Stimulated activated memory B cell treated with anti-CD40 and anti-IgM and Interleukin-4, amounts not matched to agents 10 μg/mL and 1 μg/mL and 100 μg/mL, for 72 hours (primary cell): ENCODE data around the gene SGF29.
A peak's percentile ranks its signal among the peaks of the same experiment; 100 is the strongest.
"Not testable (repeated sequence)": the region's sequence is repeated elsewhere in the genome, so short reads cannot be mapped to it uniquely, and the experiment has no call there.

Experiments
- ATAC-seq: fragments of 150-1000 bp; cut with Tn5 transposase; 2 replicates; pipeline ENCODE4 v1.10.0; 2021
- H3K27ac Mint-ChIP-seq: one replicate; pipeline ENCODE4 v1.8.0; 2022; ENCODE audit warnings: mild to moderate bottlenecking, mixed read lengths
- H3K27me3 Mint-ChIP-seq: one replicate; pipeline ENCODE4 v1.8.0; 2022; ENCODE audit warnings: mixed read lengths
- H3K36me3 Mint-ChIP-seq: one replicate; pipeline ENCODE4 v1.8.0; 2022; ENCODE audit warnings: mixed read lengths
- H3K4me1 Mint-ChIP-seq: one replicate; pipeline ENCODE4 v1.8.0; 2022; ENCODE audit warnings: mixed read lengths
- H3K4me3 Mint-ChIP-seq: one replicate; pipeline ENCODE4 v1.8.0; 2022; ENCODE audit warnings: mild to moderate bottlenecking, moderate library complexity, mixed read lengths
- H3K9me3 Mint-ChIP-seq: one replicate; pipeline ENCODE4 v1.8.0; 2022; ENCODE audit warnings: mixed read lengths

Gene SGF29

GRCh38 chr16:28546626-28547025, 7.1 kb upstream of the SGF29 start:
- no peaks in the 10 kb centered on the region for H3K9me3 Mint-ChIP-seq
- H3K4me3 Mint-ChIP-seq = no peak overlapping the region
- no peak overlapping the region for H3K27ac Mint-ChIP-seq
- H3K36me3 Mint-ChIP-seq = no peaks in the 10 kb centered on the region
- ATAC-seq = no peak
- peaks cover 45% of the 10 kb centered on the region for H3K27me3 Mint-ChIP-seq
- peaks cover 11% of the 10 kb centered on the region for H3K4me1 Mint-ChIP-seq

DNA sequence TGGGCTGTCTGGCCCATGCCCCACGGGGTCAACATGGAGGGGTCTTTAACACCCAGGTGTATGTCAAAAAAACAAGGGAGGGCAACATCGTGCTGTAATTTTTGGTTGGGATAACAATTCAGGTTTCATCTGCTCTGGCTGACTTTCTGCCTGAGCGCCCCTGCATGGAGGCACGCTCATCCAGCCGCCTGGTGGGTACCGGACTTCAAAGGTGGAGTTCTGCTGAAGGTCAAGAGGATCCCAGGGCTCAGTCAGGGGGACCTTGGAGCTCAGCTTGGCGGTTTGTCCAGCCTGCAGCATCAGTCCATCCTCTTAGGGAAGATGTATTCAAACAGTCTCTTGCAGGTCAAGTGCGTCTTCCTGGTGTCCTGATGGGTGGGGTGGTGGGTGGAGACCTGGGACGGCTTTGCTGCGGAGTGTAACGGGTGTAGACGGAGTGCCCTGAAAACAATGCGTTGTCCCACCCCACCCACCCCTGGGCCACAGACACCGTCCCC, 5.4 kb upstream of the SGF29 start:
- peaks cover 28% of the 10 kb centered on the region for H3K27me3 Mint-ChIP-seq
- H3K4me3 Mint-ChIP-seq = no peak overlapping the region
- ATAC-seq = no peak
- H3K9me3 Mint-ChIP-seq = no peaks in the 10 kb centered on the region
- no peaks in the 10 kb centered on the region for H3K36me3 Mint-ChIP-seq
- peaks cover under 1% of the 10 kb centered on the region for H3K4me1 Mint-ChIP-seq
- no peak overlapping the region for H3K27ac Mint-ChIP-seq

DNA sequence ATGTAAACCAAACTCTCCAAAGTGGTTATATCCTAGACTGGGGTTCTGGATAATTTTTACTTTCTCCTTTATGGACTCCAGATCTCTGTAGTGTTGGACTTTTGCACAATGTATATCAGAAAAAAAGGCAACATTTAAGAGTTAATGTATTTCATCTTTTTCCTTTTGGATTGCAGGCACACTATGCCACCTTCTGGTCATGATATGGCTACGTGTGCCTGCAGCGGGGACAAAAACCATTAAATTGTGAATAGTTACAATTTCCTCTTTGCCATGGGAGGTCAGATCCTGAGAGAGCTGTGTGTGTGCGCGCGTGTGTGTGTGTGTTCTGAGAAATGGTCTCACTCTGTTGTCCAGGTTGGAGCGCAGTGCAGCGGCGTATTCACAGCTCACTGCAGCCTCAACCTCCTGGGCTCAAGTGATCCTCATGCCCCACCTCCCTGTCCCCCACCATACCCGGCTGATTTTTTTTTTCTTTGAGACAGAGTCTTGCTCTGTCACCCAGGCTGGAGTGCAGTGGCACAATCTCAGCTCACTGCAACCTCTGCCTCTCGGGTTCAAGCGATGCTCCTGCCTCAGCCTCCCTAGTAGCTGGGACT, 4.3 kb upstream of the SGF29 start:
- no peaks in the 10 kb centered on the region for H3K36me3 Mint-ChIP-seq
- peaks cover 2% of the 10 kb centered on the region for H3K4me1 Mint-ChIP-seq
- H3K4me3 Mint-ChIP-seq = no peak overlapping the region
- H3K27ac Mint-ChIP-seq = no peak overlapping the region
- H3K9me3 Mint-ChIP-seq = no peaks in the 10 kb centered on the region
- H3K27me3 Mint-ChIP-seq = peaks cover 24% of the 10 kb centered on the region
- ATAC-seq = no peak

GRCh38 chr16:28554634-28555423, 1.1 kb downstream of the SGF29 start:
- Mint-ChIP-seq H3K27me3 (no peaks in the 10 kb centered on the region), H3K9me3 (no peaks in the 10 kb centered on the region), H3K4me1 (peaks cover 27% of the 10 kb centered on the region), H3K4me3 (peak overlapping the region; percentile 85), H3K36me3 (peaks cover 17% of the 10 kb centered on the region), H3K27ac (peak overlapping the region; percentile 96)
- no peak for ATAC-seq

GRCh38 chr16:28555561-28555960, 1.8 kb downstream of the SGF29 start:
- Mint-ChIP-seq H3K9me3 (no peaks in the 10 kb centered on the region), H3K27me3 (no peaks in the 10 kb centered on the region), H3K4me3 (no peak overlapping the region), H3K27ac (no peak overlapping the region), H3K4me1 (peaks cover 27% of the 10 kb centered on the region), H3K36me3 (peaks cover 17% of the 10 kb centered on the region)
- no peak for ATAC-seq

- H3K4me1 Mint-ChIP-seq = peaks cover 27% of the 10 kb centered on the region
- no peak for ATAC-seq
- peaks cover 17% of the 10 kb centered on the region for H3K36me3 Mint-ChIP-seq
- no peak overlapping the region for H3K4me3 Mint-ChIP-seq
- H3K27ac Mint-ChIP-seq = no peak overlapping the region
- no peaks in the 10 kb centered on the region for H3K9me3 Mint-ChIP-seq
- no peaks in the 10 kb centered on the region for H3K27me3 Mint-ChIP-seq
These were observed 3.2 kb downstream of the SGF29 start for GRCh38 chr16:28556914-28557320.

DNA sequence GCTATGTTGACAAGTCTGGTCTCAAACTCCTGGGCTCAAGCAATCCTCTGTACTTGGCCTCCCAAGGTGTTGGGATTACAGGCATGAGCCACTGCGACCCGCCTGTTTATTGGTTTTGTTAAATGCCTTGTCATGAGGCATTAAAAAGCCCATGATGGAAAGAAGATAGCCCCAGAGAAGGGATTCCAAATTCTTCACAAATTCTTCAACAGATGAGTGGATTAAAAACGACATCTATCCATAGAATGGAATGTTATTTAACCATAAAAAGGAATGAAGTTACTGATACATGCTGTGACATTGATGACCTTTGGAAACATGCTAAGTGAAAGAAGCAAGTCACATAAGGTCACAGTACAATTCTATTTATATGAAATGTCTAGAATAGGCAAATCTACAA, 4.7 kb downstream of the SGF29 start:
- no peak overlapping the region for H3K27ac Mint-ChIP-seq
- H3K4me3 Mint-ChIP-seq = no peak overlapping the region
- H3K4me1 Mint-ChIP-seq = peaks cover 27% of the 10 kb centered on the region
- H3K9me3 Mint-ChIP-seq = no peaks in the 10 kb centered on the region
- no peak for ATAC-seq
- H3K27me3 Mint-ChIP-seq = no peaks in the 10 kb centered on the region
- peaks cover 17% of the 10 kb centered on the region for H3K36me3 Mint-ChIP-seq

GRCh38 chr16:28561557-28562187, 8.0 kb downstream of the SGF29 start:
- H3K27ac Mint-ChIP-seq = no peak overlapping the region
- H3K9me3 Mint-ChIP-seq = peaks cover 3% of the 10 kb centered on the region
- peaks cover 39% of the 10 kb centered on the region for H3K36me3 Mint-ChIP-seq
- no peak overlapping the region for H3K4me3 Mint-ChIP-seq
- ATAC-seq = no peak
- H3K27me3 Mint-ChIP-seq = no peaks in the 10 kb centered on the region
- H3K4me1 Mint-ChIP-seq = peaks cover 19% of the 10 kb centered on the region

- Mint-ChIP-seq H3K4me3 (no peak overlapping the region), H3K36me3 (peaks cover 40% of the 10 kb centered on the region), H3K27ac (no peak overlapping the region), H3K4me1 (peaks cover 14% of the 10 kb centered on the region), H3K9me3 (peaks cover 3% of the 10 kb centered on the region), H3K27me3 (no peaks in the 10 kb centered on the region)
- no peak for ATAC-seq
These were observed 8.5 kb downstream of the SGF29 start for GRCh38 chr16:28562199-28562598.

DNA sequence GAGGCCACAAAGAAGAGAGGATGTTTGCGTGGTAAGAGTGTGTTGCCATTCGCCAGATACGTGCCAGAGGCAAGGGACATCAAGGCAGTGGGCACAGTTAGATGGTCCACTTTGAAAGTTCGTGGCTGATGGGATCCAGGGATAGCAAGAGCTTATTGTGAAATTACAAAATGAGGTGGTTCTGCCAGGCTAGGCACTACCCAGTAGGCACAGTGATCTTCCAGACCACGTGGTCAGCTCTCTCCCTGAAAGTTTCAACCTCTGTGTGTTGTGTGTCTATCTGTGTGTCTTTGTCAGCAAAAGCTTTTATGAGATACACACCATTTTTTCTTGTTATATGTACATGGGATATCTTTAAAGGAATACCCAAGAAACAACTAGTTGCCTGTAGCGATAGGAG, 9.5 kb downstream of the SGF29 start:
- Mint-ChIP-seq H3K4me1 (peaks cover 10% of the 10 kb centered on the region), H3K27me3 (no peaks in the 10 kb centered on the region), H3K36me3 (peaks cover 42% of the 10 kb centered on the region), H3K9me3 (peaks cover 8% of the 10 kb centered on the region), H3K4me3 (no peak overlapping the region), H3K27ac (no peak overlapping the region)
- no peak for ATAC-seq

DNA sequence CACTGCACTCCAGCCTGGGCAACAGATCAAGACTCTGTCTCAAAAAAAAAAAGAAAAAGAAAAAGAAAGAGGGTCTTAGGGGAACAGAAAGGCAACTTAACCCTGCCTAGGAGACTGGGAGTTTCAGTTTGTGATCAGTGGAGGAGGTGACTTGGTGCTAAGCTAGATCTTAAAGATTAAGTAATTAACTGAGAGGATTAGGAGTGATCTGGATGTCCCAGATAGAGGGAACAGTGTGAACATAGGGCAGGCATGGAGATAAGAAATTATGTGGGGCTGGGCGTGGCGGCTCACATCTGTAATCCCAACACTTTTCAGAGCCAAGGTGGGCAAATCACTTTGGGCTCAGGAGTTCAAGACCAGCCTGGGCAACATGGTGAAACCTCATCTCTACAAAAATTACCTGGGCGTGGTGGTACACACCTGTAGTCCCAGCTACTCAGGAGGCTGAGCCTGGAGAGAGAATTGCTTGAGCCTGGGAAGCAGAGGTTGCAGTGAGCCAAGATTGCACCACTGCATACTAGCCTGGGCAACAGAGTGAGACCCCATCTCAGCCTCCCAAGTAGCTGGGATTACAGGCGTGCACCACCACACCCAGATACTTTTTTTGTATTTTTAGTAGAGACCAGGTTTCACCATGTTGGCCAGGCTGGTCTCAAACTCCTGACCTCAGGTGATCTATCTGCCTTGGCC, 12.7 kb downstream of the SGF29 start:
- not testable (repeated sequence) for H3K4me3 Mint-ChIP-seq, H3K27me3 Mint-ChIP-seq, H3K27ac Mint-ChIP-seq, ATAC-seq, H3K9me3 Mint-ChIP-seq, H3K4me1 Mint-ChIP-seq
- H3K36me3 Mint-ChIP-seq = peaks cover 35% of the 10 kb centered on the region

DNA sequence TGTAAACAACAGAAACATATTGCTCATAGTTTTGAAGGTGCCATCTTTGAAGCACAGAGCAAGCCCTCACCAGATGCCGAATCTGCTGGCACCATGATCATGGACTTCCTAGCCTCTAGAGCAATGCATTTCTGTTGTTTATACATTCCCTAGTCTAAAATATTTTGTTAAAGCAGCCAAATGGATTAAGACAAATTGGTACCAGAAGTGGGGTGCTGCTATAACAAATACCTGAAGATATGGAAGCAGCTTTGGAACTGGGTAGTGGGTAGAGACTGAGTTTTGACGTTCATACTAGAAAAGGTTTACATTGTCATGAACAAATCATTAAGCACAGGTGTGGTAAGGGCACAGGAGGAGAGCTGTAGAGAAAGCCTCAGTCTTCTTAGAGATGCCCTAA, 13.6 kb downstream of the SGF29 start:
- Mint-ChIP-seq H3K27ac (no peak overlapping the region), H3K4me1 (peaks cover 7% of the 10 kb centered on the region)
- no peak for ATAC-seq

GRCh38 chr16:28569021-28569420, 15.3 kb downstream of the SGF29 start:
- H3K27me3 Mint-ChIP-seq = no peaks in the 10 kb centered on the region
- no peak overlapping the region for H3K27ac Mint-ChIP-seq

More for the DNA sequence above, 13.6 kb downstream of the SGF29 start:
- Mint-ChIP-seq H3K4me3 (no peak overlapping the region), H3K27me3 (no peaks in the 10 kb centered on the region), H3K9me3 (peaks cover 8% of the 10 kb centered on the region), H3K36me3 (peaks cover 35% of the 10 kb centered on the region)

GRCh38 chr16:28569968-28570752, 16.4 kb downstream of the SGF29 start:
- Mint-ChIP-seq H3K36me3 (peaks cover 33% of the 10 kb centered on the region), H3K4me1 (peaks cover 11% of the 10 kb centered on the region), H3K27me3 (no peaks in the 10 kb centered on the region), H3K9me3 (peaks cover 8% of the 10 kb centered on the region), H3K4me3 (no peak overlapping the region), H3K27ac (no peak overlapping the region)
- ATAC-seq = no peak

More at GRCh38 chr16:28569021-28569420, 15.3 kb downstream of the SGF29 start:
- Mint-ChIP-seq H3K36me3 (peaks cover 38% of the 10 kb centered on the region), H3K9me3 (peaks cover 8% of the 10 kb centered on the region), H3K4me3 (no peak overlapping the region), H3K4me1 (peaks cover 14% of the 10 kb centered on the region)
- no peak for ATAC-seq
